GM04504 (cell line): ENCODE results near the gene PRDM16.

Source experiments
- DNase-seq: peaks from one replicate; pipeline ENCODE4 v3.0.0-alpha.2; 2012; ENCODE audit warnings: low read depth

The PRDM16 gene

DNA sequence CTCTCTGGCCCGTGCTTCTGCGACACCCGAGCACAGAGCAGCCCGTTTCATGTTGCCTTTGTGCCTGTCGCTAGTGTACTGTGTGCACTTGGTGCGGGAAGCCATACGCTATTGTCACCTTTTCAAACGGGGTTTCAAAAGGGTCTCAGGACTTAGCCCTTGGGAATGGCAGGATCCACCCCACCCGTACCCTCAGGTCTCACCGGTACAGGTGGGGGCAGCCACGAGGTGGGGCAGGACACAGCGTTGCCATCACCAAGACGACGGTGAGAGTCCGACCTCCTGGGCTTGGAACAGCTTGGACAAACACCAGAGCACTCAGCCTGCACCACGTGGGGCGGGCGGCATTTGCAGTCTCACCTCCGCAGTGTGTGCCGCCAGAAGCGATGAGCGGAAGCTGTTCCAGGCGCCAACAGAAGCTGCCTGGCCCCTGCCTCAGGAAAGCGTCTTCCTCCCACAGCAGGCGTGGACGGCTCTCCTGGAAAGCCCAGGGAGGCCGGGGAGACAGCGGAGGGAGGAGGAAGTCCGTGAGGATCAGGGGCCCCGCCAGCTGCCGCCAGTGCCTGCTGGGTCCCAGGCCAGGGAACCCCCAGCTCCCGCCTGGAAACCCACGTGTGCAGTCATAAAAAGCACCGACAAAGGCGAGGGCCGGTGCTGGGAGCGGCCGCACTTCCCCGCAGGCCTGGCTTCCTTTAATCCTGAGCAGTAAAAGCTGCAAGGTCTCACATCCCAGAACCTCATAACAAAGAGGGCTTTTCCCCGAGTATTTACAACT is 254.2 kb downstream of the PRDM16 start:
- no peak for DNase-seq

DNA sequence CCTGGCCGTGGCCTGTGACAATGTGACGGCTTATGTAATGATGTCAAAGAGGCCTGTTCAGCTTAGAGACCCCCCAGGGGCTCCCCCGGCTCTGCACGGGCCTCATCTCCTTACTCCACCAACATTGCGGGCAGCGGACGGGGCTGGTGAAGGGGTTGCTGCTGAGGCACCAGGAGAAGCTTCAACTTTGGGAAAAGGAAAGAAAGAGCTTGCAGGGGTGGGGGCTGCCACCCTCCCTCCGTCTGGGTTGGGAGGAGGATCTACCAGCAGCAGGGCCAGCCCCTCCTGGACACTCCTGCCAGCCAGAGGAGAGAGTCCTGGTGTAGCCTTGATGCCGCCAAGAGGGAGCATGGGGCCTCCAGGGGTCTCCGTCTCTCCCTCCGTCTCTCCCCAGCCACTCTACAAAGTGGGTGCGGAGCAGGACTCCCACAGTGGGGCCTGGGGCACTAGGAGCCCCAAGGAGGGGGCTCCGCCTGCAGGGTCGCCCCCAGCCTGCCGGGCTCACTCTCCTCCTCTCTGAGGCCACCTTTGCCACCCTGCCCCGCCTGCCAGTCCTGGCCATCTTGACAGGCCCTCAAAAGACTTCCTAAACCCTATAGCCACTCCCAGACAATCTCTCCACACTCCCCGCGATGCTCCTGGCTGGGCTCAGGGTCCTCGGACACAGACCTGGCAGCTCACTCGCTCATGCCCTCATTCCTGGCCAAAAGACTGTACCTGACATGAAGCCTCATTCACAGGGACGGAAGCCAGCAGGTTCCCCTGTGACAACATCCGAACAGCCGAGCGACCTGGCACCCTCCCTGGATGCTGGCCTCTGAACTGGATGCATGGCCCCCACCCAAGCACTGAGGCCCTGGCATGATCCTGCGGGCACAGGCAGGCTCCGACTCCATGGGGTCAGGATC is 255.0 kb downstream of the PRDM16 start:
- DNase-seq = no peak

DNA sequence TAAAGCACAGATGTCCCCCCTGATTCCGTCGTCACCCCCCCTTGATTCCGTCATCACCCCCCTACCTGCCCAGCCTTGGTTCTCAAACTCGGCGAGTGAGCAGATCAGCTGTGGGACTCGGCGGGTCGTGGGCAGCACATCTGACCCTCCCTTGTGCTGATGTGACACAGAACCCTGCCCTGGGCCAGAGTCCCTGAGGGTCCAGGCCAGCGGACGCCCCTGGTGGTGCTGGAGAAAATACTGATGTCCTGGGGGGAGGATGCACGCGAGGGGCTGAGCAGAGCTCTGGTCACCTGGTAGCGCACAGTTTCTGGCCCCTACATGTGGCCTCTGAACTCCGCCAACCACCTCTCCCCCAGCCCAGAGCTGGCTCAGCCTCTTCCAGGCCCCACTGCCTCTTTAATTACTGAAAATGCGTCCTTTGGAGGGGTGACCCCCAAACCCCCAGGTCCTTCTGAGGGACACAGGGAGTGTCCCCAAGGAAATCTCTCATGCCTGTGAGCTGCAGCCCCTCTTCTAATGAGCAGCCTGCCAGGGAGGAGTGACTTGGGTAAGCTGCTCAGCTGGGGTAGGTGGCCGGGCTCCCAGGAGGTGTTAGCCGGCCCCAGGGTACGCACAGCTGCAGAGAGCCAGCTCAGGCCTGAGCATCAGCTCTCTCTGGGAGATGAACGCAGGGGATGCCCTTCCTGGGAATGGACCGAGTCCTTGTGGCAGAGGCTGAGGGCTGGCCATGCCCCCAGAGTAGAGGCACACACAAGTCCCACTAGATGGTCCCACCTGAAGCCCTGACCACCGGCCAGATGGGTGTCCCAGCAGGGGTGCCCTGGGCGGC is 255.9 kb downstream of the PRDM16 start:
- DNase-seq = no peak

DNA sequence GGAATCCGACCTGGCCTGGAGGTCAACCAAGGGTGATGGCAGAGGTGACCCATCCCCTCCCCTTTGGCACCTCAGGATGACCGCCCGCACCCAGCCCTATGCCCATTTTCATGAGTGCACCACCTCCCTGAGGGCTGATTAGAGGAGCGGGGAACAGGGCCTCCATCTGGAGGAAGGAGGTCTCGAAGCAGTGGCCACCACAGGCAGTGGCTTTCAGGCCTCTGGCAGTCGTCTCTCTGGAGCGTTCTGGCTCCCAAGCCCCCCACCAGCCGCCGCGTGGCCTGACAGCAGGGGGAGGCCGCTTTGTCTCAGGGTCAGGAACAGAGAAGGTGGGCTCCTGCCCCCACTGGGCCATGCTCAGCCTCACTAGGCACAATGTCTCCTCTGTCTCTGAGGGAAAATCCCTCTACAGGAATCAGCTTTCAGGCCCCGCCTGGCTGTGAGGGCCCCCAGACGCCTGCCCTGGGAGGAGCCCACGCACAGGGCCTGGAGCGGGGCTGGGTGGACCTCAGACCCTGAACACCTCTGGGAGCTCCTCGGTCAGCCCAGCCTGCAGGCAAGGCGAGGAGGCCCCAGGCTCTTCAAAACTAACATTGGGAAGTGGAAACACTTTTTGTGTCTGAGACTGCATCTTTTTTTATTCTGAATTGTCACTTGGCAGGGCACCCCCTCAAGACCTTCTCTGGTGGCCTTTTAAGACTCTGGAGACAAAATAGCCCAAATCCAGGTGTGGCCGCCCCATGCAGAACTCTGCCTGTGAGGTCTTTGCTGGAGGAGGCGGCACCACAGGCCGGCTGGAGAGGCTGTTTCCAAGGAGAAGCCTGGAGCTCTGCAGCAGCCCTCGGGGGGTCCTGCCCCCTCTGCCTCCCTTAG is 257.7 kb downstream of the PRDM16 start:
- DNase-seq = no peak

DNA sequence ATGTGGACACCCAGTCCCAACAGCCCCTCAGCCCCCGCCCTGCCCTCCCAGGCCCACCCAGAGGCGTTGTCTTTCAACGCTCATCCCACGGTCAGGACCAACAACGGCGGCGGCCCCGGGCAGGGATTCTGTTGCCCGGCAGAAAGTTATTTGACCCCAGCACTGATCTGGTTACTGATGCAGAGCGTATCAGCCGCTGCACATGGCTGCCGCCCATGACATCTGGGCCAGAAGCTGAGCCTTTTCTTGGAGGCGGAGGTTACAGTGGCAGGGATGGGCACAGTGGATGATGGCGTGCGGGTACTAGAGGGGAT is 258.3 kb downstream of the PRDM16 start:
- no peak for DNase-seq

DNA sequence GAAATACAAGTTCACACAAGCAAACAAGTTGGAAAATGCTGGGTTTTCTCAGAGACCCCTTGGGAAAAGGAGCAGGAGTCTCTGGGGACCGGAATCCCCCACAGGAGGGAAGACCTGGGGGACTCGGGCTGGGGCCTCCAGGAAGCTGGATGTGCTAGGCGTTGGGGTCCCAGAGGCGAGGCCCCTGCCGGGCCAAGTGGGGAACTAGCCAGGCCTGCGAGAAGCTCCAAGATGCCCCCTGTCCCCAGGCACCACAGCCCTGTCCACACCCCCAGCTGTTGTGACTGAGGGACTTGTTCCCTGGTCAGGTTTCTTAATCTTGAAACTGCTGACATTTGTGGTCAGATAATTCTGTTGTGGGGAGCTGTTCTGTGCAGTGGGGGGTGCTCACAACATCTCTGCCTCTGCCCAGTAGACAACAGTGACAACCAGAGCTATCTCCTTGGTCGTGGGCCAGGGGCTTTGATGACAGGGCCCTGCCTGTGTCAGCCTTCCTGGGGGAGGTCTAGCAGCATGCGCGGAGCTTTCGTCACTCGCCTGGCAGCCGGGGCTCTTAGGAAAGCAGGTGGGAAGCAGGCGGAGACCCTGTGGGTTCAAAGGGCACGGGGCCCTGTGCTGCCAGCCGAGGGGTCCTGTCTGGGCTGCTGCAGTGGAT is 259.1 kb downstream of the PRDM16 start:
- no peak for DNase-seq

DNA sequence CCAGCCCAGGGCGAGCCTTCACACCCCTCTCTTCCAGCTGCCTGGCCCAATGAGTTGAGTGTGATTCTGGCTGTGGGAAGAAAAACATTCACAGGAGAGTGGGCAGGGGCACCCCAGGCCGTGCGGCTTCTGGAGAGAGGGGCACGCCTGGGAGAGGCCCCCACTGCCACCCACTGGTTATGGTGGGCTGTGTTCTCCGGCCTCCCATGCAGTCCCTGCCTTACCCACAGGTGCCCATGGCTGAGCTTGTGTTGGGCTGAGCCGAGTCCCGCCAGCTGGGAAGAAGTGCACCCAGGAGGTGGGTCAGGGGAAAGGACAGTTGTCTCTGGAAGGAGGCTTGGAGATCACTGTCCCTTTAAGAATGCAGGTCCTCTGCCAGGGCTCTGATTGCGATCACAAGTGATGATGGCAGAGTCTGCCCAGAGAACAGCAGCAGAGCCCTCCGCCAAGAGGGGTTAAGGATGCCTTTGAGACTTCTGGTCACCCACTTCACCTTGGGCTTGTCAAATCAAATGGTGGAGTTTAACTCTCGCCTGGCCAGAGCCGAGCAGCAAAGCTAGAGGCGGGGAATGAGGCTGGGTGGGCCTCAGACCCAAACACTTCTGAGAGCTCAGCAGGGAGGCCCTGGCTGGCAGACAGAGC is 260.8 kb downstream of the PRDM16 start:
- no peak for DNase-seq

DNA sequence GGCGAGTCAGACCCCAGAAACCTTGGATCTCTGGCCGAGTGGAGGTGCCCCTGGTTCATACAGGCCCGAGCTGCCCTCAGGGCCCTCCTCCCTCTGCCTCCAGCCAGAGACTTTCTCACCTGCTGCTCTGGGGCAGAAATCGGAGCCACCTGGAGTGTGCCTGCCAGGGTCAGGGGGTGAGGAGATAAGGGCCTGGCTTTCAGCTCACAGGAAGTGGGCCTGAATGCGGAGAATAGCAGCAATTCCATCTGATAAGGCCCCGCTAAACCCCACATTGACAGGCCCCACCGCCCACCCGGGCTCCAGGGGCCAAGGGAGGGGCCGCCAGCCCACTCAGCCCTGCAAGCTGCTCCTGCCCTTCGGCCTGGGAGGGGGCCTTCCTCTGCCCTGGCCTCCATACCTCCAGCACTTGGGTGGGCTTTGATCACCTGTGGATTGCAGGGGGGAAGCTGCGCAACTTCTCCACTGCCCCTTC is 261.8 kb downstream of the PRDM16 start:
- no peak for DNase-seq

DNA sequence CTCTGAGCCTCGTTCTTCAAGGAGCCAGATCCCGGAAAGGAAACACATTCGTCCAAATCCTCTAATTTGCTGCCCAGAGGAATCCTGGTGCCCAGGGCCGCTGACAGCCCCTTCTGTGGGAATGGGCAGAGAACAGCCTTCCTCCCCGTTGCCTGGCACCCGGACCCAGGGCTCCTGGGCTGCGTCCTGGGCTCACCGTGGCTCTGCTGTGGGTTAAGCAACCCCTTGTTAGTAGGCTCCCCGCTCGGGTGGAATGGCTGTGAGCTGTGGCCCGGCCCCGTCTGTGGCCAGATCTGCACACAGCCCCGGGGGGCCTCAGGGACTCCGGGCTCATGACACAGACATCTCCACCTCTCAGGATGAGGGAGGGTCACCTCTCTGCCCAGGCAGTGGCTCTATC is 262.6 kb downstream of the PRDM16 start:
- no peak for DNase-seq

DNA sequence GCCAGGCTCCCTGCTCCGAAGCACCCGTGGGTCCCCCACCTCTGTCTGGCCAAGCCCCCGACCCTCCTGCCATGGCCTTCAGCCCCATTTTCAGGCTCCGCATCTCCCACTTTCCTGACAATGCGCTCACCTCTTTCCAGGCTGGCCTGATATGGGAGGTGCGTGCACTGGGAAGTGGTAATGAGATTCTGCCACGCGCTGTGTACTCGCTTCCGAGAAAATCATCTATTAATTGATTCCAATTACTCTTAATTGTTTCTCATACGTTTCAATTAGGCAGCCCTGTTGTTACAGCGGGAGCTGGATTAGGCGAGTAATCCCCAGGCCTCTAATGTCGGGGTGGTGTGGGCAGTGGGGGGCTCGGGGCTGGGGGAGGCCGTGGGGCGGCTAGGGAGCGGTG is 263.0 kb downstream of the PRDM16 start:
- no peak for DNase-seq

DNA sequence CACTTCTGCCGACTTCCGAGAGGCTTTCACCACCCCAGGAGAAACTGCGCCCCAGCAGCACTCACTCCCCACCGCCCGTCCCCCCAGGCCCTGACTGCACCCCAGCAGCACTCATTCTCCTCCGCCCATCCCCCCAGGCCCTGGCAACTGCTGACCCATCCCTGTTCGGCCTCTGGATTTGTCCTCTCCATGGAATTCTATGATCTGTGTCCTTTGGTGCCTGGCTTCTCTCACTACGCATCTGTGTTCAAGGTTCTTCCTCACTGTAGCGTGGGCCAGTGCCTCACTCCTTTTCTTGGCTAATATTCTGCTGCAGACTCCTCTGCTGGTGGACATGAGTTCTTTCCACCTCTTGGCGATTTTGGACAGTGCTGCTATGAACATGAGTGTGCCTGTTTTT is 263.7 kb downstream of the PRDM16 start:
- DNase-seq = no peak

DNA sequence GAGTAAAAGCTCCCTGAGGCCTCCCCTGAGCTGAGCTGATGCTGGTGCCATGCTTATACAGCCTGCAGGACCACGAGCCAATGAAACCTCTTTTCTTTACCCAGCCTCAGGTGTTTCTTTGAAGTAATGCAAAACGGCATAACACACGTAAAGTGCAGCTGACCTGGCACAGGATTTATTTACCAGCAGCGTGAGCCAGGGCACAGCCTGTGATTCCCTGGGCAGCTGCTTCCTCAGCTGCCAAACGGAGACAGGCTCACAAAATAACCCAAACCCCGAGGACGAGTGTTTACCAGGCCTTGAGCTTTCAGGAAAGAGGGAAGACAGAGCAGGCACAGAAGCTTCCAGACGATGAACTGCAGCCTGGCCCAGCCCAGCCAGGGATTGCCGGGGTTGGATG is 264.9 kb downstream of the PRDM16 start:
- DNase-seq = no peak

DNA sequence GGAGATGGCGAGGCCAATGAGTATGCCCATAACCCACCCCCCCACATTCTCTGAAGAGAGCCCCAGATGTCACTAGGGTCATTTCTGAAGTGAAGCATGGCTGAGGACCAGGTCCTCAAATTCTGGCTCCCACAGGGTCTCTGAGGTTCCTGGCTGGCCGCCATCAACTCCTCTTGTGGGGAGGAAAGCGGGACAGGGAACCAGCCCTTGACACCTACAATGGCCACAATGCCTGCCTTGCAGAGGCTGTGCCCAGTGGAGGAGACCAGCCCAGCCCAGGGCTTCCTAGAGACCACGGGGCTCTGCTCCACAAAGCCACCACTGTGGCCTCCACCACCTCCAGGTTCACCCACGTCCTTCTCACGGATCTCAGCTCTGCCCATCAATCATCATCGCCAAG is 265.4 kb downstream of the PRDM16 start:
- DNase-seq = no peak

DNA sequence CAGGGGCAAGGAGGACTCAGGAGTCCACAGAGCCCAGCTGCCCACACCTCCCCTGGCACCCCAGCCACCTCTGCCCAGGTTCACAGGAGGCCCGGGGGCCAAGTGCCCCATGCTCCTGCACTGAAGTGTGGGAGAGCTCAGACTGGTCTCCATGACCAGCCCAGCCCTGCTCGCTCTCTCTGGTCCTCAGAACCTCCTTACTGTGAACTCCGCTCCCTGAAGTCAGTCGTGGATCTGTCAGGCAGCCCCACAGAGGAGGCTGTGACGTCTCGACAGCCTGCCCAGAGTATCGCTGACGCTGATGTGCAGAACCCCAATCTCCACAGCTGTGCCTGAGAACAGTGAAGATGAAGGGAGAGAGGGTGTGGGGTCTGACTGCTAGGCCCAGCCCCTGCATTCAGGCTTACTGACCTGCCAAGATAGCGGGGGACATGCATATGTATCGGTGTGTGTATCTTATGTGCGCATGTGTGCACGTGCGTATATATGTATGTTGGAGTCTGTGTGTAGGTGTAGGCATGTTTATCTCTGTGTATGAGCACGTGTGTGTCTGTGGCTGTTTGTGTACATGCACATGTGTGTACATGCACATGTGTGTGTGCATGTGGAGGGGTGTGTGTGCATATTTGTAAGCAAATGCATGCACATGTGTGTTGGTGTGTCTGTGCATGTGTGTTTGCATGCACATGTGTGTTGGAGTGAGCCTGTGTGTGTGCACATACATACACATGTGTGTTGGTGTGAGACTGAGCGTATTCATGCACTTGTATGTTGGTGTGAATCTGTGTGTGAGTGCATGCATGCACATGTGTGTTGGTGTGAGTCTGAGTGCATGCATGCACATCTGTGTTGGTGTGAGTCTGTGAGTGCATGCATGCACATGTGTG is 267.0 kb downstream of the PRDM16 start:
- DNase-seq = no peak

DNA sequence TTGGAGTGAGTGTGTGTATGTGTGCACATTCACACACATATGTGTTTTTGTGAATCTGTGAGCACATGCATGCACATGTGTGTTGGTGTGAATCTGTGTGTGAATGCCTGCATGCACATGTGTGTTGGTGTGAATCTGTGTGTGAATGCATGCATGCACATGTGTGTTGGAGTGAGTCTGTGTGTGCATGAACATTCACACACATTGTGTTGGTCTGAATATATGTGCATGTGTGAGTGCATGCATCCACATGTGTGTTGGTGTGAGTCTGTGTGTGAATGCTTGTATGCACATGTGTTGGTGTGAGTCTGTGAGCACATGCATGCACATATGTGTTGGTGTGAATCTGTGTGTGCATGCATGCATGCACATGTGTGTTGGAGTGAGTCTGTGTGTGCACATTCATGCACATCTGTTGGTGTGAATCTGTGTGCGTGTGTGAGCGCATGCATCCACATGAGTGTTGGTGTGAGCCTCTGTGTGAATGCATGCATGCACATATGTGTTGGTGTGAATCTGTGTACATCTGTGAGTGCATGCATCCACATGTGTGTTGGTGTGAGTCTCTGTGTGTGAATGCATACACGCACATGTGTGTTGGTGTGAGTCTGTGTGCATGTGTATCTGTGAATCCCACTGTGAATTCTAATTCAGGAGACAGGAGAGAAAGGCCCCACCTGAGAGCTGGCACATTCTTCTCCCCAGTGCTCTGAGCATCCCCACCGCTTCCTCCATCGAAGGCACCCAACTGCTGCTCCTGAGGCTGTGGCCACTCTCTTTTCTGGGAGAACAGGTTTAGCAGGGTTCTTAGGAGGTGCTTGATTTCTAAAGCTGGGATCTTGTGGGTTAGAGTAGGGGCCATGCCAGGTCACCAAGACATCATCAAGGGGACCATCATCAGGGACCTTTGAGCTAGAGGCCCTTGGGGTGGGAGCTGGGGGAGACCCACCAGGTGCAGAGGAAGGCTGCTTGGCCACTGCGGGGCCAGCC is 267.9 kb downstream of the PRDM16 start:
- no peak for DNase-seq

DNA sequence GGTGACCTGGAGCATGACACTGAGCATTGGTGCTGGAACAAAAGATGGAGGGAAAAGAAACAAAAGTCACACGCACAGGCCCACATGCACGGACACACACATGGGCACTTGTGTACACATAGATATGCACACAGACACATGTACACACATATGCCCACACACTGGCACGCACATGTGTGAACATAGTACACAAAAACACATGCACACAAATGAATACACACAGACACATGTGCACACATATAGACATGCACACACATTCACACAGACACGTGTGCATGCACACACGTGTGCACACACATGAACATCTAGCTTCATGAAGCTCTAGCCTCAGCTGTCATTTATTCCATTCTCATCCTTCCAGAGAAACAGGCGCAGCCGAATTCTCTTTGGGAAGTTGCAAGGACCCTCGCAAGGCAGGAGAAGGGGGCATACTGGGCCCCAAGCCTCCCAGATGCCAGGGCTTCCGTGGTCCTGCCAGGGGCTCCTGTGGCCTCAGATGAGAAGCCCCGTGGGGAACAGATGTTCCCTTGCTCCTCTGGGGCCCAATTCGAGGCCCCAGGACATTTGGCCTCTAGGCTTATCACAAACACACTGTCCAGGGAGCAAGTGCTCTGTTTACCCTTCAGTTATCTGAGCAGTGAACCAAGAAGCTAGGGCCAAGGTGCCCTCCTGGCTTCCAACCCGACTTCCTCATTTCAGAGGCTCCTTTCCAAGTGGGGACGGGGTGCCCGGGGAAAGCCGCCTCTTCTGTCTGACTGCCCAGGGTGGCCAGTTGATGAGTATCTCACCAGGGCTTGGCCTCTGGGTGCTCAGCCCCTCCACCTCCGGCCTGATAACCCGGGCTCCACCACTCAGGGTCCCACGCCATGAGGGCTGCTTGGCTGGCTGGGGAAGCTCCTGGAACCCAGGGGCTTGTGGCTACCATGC is 269.1 kb downstream of the PRDM16 start:
- DNase-seq = no peak

DNA sequence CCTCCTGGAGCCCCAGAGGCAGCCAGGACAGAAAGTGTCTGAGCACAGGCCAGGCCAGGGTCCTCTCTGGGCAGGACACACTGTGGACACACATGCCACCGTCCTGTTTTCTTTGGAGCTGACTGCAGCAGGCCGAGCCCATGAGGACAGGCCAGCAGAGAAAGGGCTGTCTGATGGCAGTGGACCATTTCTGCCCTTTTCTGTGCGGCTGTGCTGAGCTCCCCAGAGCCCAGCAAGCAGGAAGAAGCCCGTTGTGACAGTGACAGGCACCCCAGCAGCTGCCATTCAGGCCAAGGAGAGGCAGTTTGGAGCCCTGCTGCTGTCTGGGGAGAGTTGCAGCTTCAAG is 269.7 kb downstream of the PRDM16 start:
- no peak for DNase-seq
